Measurements from ENCODE around the gene RAVER2. TPM values are rescaled to one million over a fixed set of nuclear protein-coding genes. Genes with fewer than 3 reads are reported as not detected.

Gene RAVER2
- total RNA-seq, 1 experiment from 2014 or later, result 12.9 TPM

GRCh38 chr1:64847666-64848065 is 102.8 kb downstream of the RAVER2 start:
- CTCF ChIA-PET, result no interaction called here
- TF ChIP-seq, protein P1, sequence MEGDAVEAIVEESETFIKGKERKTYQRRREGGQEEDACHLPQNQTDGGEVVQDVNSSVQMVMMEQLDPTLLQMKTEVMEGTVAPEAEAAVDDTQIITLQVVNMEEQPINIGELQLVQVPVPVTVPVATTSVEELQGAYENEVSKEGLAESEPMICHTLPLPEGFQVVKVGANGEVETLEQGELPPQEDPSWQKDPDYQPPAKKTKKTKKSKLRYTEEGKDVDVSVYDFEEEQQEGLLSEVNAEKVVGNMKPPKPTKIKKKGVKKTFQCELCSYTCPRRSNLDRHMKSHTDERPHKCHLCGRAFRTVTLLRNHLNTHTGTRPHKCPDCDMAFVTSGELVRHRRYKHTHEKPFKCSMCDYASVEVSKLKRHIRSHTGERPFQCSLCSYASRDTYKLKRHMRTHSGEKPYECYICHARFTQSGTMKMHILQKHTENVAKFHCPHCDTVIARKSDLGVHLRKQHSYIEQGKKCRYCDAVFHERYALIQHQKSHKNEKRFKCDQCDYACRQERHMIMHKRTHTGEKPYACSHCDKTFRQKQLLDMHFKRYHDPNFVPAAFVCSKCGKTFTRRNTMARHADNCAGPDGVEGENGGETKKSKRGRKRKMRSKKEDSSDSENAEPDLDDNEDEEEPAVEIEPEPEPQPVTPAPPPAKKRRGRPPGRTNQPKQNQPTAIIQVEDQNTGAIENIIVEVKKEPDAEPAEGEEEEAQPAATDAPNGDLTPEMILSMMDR (IDR thresholded peaks at IDR 0.05; ENCODE audit: insufficient read depth in 1 of 2, low read depth in 1 of 2, low read length in 1 of 2, severe bottlenecking in 1 of 2, unreplicated experiment in 1 of 2), result no peak

GRCh38 chr1:64848136-64848535 is 103.3 kb downstream of the RAVER2 start:
- no peaks in the 10 kb centered on the region for H3K9me3 Mint-ChIP-seq (ENCODE audit: unreplicated experiment)
- intact Hi-C loops (cut with micrococcal nuclease; ENCODE audit: unreplicated experiment), result no loop called here
- DNase-seq, result no peak
- H3K27ac Mint-ChIP-seq (ENCODE audit: unreplicated experiment), result no peak overlapping the region
- TF ChIP-seq, protein P1 (IDR thresholded peaks at IDR 0.05; ENCODE audit: insufficient read depth in 1 of 2, low read depth in 1 of 2, low read length in 1 of 2, severe bottlenecking in 1 of 2, unreplicated experiment in 1 of 2), result no peak
- Histone ChIP-seq H3K27me3 (replicated peaks; ENCODE audit: control insufficient read depth, insufficient read depth, low read length) (no peaks in the 10 kb centered on the region), H3K36me3 (ENCODE audit: control insufficient read depth, insufficient read depth, low read length) (no peaks in the 10 kb centered on the region), H3K4me1 (no peaks in the 10 kb centered on the region), H3K9me3 (no peaks in the 10 kb centered on the region), H3K4me3 (ENCODE audit: low read depth, low read length) (no peak overlapping the region)
- peaks cover 8% of the 10 kb centered on the region for H3K36me3 Mint-ChIP-seq (ENCODE audit: insufficient read depth, unreplicated experiment)
- POLR2A ChIA-PET, result no interaction called here
- H3K27me3 Mint-ChIP-seq (ENCODE audit: insufficient read depth, unreplicated experiment), result no peaks in the 10 kb centered on the region
- no peaks in the 10 kb centered on the region for H3K4me1 Mint-ChIP-seq (ENCODE audit: low read depth, unreplicated experiment)
- BruUV-seq (replicated peaks), result no TSS peak
- no peak overlapping the region for H3K4me3 Mint-ChIP-seq (ENCODE audit: unreplicated experiment)
- CTCF ChIA-PET, result no interaction called here

More at GRCh38 chr1:64847666-64848065, 102.8 kb downstream of the RAVER2 start:
- BruUV-seq (replicated peaks), result no TSS peak
- no peaks in the 10 kb centered on the region for H3K9me3 Mint-ChIP-seq (ENCODE audit: unreplicated experiment)
- no peak for DNase-seq
- Histone ChIP-seq H3K27me3 (replicated peaks; ENCODE audit: control insufficient read depth, insufficient read depth, low read length) (no peaks in the 10 kb centered on the region), H3K36me3 (ENCODE audit: control insufficient read depth, insufficient read depth, low read length) (no peaks in the 10 kb centered on the region), H3K4me1 (no peaks in the 10 kb centered on the region), H3K4me3 (ENCODE audit: low read depth, low read length) (no peak overlapping the region), H3K9me3 (no peaks in the 10 kb centered on the region)
- H3K4me1 Mint-ChIP-seq (ENCODE audit: low read depth, unreplicated experiment), result no peaks in the 10 kb centered on the region
- peaks cover 12% of the 10 kb centered on the region for H3K36me3 Mint-ChIP-seq (ENCODE audit: insufficient read depth, unreplicated experiment)
- H3K4me3 Mint-ChIP-seq (ENCODE audit: unreplicated experiment), result no peak overlapping the region
- POLR2A ChIA-PET, result no interaction called here
- H3K27ac Mint-ChIP-seq (ENCODE audit: unreplicated experiment), result no peak overlapping the region
- intact Hi-C loops (cut with micrococcal nuclease; ENCODE audit: unreplicated experiment), result no loop called here
- no peaks in the 10 kb centered on the region for H3K27me3 Mint-ChIP-seq (ENCODE audit: insufficient read depth, unreplicated experiment)

DNA sequence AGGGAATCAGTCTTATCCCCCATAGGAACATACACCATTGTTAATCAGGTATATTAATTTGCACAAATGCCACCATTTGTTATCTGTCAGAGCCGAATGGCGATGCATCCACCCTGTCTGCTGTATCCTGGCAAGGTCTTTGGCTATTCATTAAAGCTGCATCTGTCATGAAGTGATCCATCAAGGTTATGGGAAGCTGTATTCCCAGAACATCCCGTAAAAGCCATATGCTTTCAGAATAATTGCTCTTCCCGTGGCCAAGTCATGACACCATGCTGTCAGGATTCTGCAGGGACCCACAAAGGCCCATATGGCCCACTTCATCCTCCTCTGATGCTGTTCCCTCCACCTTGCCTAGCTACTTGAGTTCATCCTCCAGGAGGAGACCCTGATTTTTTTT is 103.9 kb downstream of the RAVER2 start:
- intact Hi-C loops (cut with micrococcal nuclease; ENCODE audit: unreplicated experiment), result no loop called here
- Mint-ChIP-seq H3K9me3 (ENCODE audit: unreplicated experiment) (no peaks in the 10 kb centered on the region), H3K36me3 (ENCODE audit: insufficient read depth, unreplicated experiment) (peaks cover 8% of the 10 kb centered on the region), H3K4me1 (ENCODE audit: low read depth, unreplicated experiment) (no peaks in the 10 kb centered on the region), H3K4me3 (ENCODE audit: unreplicated experiment) (no peak overlapping the region), H3K27ac (ENCODE audit: unreplicated experiment) (no peak overlapping the region), H3K27me3 (ENCODE audit: insufficient read depth, unreplicated experiment) (no peaks in the 10 kb centered on the region)
- DNase-seq, result no peak
- Histone ChIP-seq H3K4me3 (ENCODE audit: low read depth, low read length) (no peak overlapping the region), H3K27me3 (replicated peaks; ENCODE audit: control insufficient read depth, insufficient read depth, low read length) (no peaks in the 10 kb centered on the region), H3K4me1 (no peaks in the 10 kb centered on the region), H3K36me3 (ENCODE audit: control insufficient read depth, insufficient read depth, low read length) (no peaks in the 10 kb centered on the region), H3K9me3 (no peaks in the 10 kb centered on the region)
- no TSS peak for BruUV-seq (replicated peaks)
- CTCF ChIA-PET, result no interaction called here
- POLR2A ChIA-PET, result no interaction called here
- TF ChIP-seq, protein P1 (IDR thresholded peaks at IDR 0.05; ENCODE audit: insufficient read depth in 1 of 2, low read depth in 1 of 2, low read length in 1 of 2, severe bottlenecking in 1 of 2, unreplicated experiment in 1 of 2), result no peak
